Measurements from ENCODE around the gene TOMM40. TPM values are rescaled to one million over a fixed set of nuclear protein-coding genes. Genes with fewer than 3 reads are reported as not detected.

TOMM40 gene
- total and polyA plus RNA-seq, 10 donors: 19.3 to 49.0 (median 32.0) TPM

DNA sequence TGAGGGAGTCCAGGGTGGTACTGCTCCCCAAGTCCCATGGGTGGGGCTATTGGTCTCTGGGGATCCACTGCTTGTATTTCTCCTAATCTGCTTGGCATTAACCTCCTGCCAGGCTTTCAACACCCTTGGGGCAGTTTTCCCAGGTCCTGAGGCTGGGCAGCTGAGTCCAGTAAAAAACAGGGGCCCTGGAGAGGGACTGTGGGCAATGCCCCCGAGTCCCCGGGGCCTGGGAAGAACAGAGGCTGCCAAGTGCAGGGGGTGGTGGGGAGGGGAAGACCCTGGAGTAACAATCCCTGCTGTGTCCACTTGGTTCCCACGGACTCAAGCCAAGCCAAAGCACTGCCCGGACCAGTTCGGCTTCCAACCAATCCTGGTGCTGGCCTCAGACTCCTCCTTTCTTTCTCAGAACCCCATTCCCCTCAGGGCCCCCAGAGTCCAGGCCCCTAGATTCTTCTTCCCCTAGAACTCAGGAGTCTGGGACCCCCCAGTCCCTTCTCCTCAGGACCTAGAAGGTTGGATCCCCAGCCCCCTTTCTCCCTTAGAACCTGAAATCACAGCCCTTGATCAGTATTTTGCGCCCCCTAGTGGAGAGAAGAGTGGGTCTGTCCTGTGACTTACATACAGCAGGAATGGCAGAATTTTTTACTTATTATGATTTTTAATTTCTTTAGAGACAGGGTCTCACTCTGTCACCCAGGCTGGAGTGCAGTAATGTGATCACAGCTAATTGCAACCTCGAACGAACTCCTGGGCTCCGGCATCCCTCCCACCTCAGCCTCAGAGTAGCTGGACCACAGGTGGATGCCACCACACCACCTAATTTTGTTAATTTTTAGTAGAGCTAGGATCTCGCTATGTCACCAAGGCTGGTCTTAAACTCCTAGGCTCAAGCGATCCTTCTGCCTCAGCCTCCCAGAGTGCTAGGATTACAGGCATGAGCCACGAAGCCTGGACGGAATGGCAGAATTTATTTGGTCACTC is 60.4 kb downstream of the TOMM40 start:
- intact Hi-C loops (cut with DNase I; ENCODE audit: low total_unique reads): loop anchor here (2.0 kb wide), 1 partner anchor 47 kb away; the partner anchor contains the start of gene APOE
- Histone ChIP-seq H3K36me3 (peaks cover 0 to 19% (median 13%) of the 10 kb centered on the region in 6 donors), H3K4me1 (peaks cover 12 to 41% (median 33%) of the 10 kb centered on the region in 6 donors), H3K9me3 (no peaks in the 10 kb centered on the region), H3K27me3 (replicated peaks in 1 of 7) (no peaks in the 10 kb centered on the region), H3K4me3 (no peak overlapping the region), H3K27ac (peak overlapping the region in 1 of 8 donors; percentile 37)
- TF ChIP-seq POLR2A (IDR thresholded peaks at IDR 0.05) (no peak), POLR2AphosphoS5 (IDR thresholded peaks at IDR 0.05) (no peak)
- TF ChIP-seq, protein P1, sequence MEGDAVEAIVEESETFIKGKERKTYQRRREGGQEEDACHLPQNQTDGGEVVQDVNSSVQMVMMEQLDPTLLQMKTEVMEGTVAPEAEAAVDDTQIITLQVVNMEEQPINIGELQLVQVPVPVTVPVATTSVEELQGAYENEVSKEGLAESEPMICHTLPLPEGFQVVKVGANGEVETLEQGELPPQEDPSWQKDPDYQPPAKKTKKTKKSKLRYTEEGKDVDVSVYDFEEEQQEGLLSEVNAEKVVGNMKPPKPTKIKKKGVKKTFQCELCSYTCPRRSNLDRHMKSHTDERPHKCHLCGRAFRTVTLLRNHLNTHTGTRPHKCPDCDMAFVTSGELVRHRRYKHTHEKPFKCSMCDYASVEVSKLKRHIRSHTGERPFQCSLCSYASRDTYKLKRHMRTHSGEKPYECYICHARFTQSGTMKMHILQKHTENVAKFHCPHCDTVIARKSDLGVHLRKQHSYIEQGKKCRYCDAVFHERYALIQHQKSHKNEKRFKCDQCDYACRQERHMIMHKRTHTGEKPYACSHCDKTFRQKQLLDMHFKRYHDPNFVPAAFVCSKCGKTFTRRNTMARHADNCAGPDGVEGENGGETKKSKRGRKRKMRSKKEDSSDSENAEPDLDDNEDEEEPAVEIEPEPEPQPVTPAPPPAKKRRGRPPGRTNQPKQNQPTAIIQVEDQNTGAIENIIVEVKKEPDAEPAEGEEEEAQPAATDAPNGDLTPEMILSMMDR (IDR thresholded peaks at IDR 0.05 in 8 of 11, conservative IDR thresholded peaks at IDR 0.05 in 3 of 11): peak; percentile 52 to 88 (median 81)
- no peak for DNase-seq
- 51 to 76% (median 68%) methylated on average over 11 to 13 of the region's 13 CpGs for WGBS, 5 donors

Other genes starting within 250 kb of the TOMM40 start
- 10 to 100 TPM; 10.2 to 18.4 (median 15.9) TPM for gene PVR, start 247.3 kb upstream of the TOMM40 start, total RNA-seq
- 1 to 10 TPM; 2.0 to 6.1 (median 3.5) TPM for gene PVR, start 247.3 kb upstream of the TOMM40 start, polyA plus RNA-seq
- 1 to 10 TPM; 2.3 to 6.8 (median 4.3) TPM for gene CEACAM19, start 219.8 kb upstream of the TOMM40 start, total RNA-seq
- 1 to 10 TPM; 1.0 to 3.9 (median 3.5) TPM for gene CEACAM19, start 219.8 kb upstream of the TOMM40 start, polyA plus RNA-seq
- gene CEACAM16, start 192.1 kb upstream of the TOMM40 start, total RNA-seq: not detected
- gene CEACAM16, start 192.1 kb upstream of the TOMM40 start, polyA plus RNA-seq: not detected
- 100 to 1,000 TPM in 4 of 7 donors, 10 to 100 TPM in 3; 64.3 to 229 (median 145) TPM for gene BCL3, start 142.5 kb upstream of the TOMM40 start, total RNA-seq
- gene BCL3, start 142.5 kb upstream of the TOMM40 start, polyA plus RNA-seq: 10 to 100 TPM; 26.5 to 56.7 (median 37.7) TPM
- not detected for gene CBLC, start 113.4 kb upstream of the TOMM40 start, total RNA-seq
- not detected for gene CBLC, start 113.4 kb upstream of the TOMM40 start, polyA plus RNA-seq
- 10 to 100 TPM; 26.3 to 64.8 (median 55.6) TPM for gene BCAM, start 82.2 kb upstream of the TOMM40 start, total RNA-seq
- gene BCAM, start 82.2 kb upstream of the TOMM40 start, polyA plus RNA-seq: 10 to 100 TPM in 1 of 3 donors, 1 to 10 TPM in 2; 4.9 to 28.6 (median 8.0) TPM
- 100 to 1,000 TPM in 4 of 7 donors, 10 to 100 TPM in 3; 94.1 to 136 (median 101) TPM for gene NECTIN2, start 45.0 kb upstream of the TOMM40 start, total RNA-seq
- gene NECTIN2, start 45.0 kb upstream of the TOMM40 start, polyA plus RNA-seq: 10 to 100 TPM; 14.3 to 57.1 (median 41.6) TPM
- 1,000 to 10,000 TPM in 1 of 7 donors, 100 to 1,000 TPM in 6; 321 to 2,099 (median 745) TPM for gene APOE, start 14.5 kb downstream of the TOMM40 start, total RNA-seq
- gene APOE, start 14.5 kb downstream of the TOMM40 start, polyA plus RNA-seq: 1,000 to 10,000 TPM in 1 of 3 donors, 100 to 1,000 TPM in 2; 198 to 1,046 (median 619) TPM
- 100 to 1,000 TPM in 6 of 7 donors, 10 to 100 TPM in 1; 90.0 to 355 (median 195) TPM for gene APOC1, start 23.4 kb downstream of the TOMM40 start, total RNA-seq
- 100 to 1,000 TPM in 2 of 3 donors, 10 to 100 TPM in 1; 99.4 to 465 (median 348) TPM for gene APOC1, start 23.4 kb downstream of the TOMM40 start, polyA plus RNA-seq
- not detected for gene APOC4, start 51.0 kb downstream of the TOMM40 start, total RNA-seq
- under 1 TPM; 0.24 to 0.42 (median 0.32) TPM for gene APOC4, start 51.0 kb downstream of the TOMM40 start, polyA plus RNA-seq
- gene APOC2, start 54.8 kb downstream of the TOMM40 start, total RNA-seq: 1 to 10 TPM in 6 of 7 donors, not detected in 1; 1.8 to 5.0 (median 2.6) TPM
- 10 to 100 TPM in 1 of 3 donors, 1 to 10 TPM in 2; 1.2 to 34.0 (median 6.2) TPM for gene APOC2, start 54.8 kb downstream of the TOMM40 start, polyA plus RNA-seq
- 10 to 100 TPM; 66.5 to 97.6 (median 91.0) TPM for gene CLPTM1, start 64.1 kb downstream of the TOMM40 start, total RNA-seq
- 10 to 100 TPM; 44.9 to 62.8 (median 47.8) TPM for gene CLPTM1, start 64.1 kb downstream of the TOMM40 start, polyA plus RNA-seq
- gene RELB, start 110.2 kb downstream of the TOMM40 start, total RNA-seq: 10 to 100 TPM; 16.6 to 67.4 (median 29.0) TPM
- gene RELB, start 110.2 kb downstream of the TOMM40 start, polyA plus RNA-seq: 10 to 100 TPM; 23.8 to 48.7 (median 45.3) TPM
- gene CLASRP, start 147.8 kb downstream of the TOMM40 start, total RNA-seq: 100 to 1,000 TPM in 6 of 7 donors, 10 to 100 TPM in 1; 97.6 to 153 (median 143) TPM
- gene CLASRP, start 147.8 kb downstream of the TOMM40 start, polyA plus RNA-seq: 100 to 1,000 TPM in 2 of 3 donors, 10 to 100 TPM in 1; 61.3 to 215 (median 191) TPM
- gene ZNF296, start 185.2 kb downstream of the TOMM40 start, total RNA-seq: 1 to 10 TPM; 3.9 to 7.5 (median 6.4) TPM
- 10 to 100 TPM in 1 of 3 donors, 1 to 10 TPM in 2; 7.3 to 11.9 (median 8.8) TPM for gene ZNF296, start 185.2 kb downstream of the TOMM40 start, polyA plus RNA-seq
- 10 to 100 TPM; 19.6 to 33.4 (median 23.1) TPM for gene GEMIN7, start 188.0 kb downstream of the TOMM40 start, total RNA-seq
- 10 to 100 TPM; 43.6 to 51.1 (median 49.7) TPM for gene GEMIN7, start 188.0 kb downstream of the TOMM40 start, polyA plus RNA-seq
- gene PPP1R37, start 201.9 kb downstream of the TOMM40 start, total RNA-seq: 10 to 100 TPM; 16.2 to 27.1 (median 19.6) TPM
- 10 to 100 TPM; 14.3 to 36.7 (median 20.3) TPM for gene PPP1R37, start 201.9 kb downstream of the TOMM40 start, polyA plus RNA-seq

All from spleen (tissue), 11 donors.